UCSD-AML1 (cell line): Measurements from ENCODE around the gene CUEDC2.

ENCODE experiments used
- DNase-seq: peaks from one replicate; lab custom pipeline; 2025; ENCODE audit not compliant: unreplicated experiment; lab: John Stamatoyannopoulos, UW

CUEDC2 gene

DNA sequence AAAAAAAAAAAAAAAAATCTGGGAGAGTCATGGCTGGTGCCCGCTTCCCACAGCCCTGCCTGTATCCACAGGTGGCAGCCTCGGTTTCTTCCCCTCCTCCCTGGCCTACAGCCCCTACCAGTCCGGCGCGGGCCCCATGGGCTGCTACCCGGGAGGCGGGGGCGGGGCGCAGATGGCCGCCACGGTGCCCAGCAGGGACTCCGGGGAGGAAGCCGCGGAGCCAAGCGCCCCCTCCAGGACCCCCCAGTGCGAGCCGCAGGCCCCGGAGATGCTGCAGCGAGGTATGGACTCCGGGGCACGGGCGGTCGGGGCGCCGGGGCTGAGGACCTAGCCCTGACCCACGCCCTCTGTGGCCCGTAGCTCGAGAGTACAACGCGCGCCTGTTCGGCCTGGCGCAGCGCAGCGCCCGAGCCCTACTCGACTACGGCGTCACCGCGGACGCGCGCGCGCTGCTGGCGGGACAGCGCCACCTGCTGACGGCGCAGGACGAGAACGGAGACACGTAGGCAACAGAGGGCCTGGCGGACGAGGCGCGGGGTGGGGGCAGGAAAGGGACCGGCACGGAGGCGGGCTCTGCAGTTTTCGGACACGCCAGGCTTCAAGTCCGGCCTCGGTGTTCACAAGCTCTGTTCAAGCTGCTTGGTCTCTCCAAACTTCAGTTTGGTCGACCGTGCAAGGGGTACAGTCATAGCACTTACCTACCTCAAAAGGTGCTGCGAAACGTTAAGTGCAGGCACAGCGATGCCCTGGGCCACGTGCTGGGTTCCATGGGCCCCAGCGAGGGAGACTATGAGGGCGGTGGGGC lies 33.0 kb downstream of the CUEDC2 start:
- DNase-seq = peak; percentile 88

DNA sequence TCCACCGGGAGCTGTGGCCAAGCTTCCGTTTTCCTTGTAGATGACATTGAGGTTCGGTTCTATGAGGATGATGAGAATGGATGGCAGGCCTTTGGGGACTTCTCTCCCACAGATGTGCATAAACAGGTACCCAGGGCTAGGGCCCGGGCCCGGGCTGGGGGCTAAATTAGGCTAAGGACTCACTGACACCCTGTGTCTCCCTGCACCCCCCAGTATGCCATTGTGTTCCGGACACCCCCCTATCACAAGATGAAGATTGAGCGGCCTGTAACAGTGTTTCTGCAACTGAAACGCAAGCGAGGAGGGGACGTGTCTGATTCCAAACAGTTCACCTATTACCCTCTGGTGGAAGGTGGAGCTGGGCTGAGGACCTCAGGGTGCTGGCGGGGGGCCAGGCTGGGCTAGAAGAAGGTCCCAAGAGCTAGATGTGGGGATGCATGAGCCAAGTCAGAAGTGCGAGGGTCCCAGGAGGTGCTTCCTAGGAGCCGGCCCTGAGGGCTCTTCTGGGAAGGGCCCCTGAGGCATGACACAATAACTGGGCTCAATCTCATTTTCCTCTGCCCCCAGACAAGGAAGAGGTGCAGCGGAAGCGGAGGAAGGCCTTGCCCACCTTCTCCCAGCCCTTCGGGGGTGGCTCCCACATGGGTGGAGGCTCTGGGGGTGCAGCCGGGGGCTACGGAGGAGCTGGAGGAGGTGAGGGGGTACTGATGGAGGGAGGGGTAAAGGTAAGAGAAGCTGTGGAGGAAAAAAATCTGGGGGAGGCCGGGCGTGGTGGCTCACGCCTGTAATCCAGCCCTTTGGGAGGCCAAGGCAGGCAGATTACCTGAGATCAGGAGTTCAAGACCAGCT lies 34.0 kb downstream of the CUEDC2 start:
- DNase-seq = no peak

DNA sequence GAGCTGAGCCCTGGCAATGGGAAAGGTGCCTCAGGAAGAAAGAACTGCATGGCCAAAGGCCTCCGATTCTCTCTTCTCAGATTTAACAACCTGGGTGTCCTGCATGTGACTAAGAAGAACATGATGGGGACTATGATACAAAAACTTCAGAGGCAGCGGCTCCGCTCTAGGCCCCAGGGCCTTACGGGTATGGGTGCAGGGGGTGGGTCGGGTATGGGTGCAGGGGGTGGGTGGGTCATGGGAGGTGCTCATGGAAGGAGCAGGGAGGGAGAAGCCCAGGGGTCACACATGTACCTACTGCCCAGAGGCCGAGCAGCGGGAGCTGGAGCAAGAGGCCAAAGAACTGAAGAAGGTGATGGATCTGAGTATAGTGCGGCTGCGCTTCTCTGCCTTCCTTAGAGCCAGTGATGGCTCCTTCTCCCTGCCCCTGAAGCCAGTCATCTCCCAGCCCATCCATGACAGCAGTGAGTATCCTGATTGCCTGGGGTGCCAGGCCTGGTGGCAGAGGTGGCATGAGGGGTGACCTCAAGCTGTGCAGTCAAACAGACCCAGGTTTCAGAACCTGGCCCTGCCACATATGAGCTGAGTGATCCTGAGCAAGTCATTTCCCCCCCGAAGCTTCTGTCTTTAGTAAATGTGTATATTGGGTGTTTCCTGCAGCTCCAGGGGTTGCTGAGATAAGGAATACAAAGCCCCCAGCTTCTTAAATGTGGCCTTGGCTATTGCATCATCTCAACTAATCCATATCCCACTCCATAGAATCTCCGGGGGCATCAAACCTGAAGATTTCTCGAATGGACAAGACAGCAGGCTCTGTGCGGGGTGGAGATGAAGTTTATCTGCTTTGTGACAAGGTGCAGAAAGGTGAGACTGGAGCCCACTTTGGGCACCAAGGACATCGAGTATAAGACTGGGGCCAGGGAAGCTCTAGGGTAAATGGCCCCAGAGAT lies 34.9 kb downstream of the CUEDC2 start:
- no peak for DNase-seq

DNA sequence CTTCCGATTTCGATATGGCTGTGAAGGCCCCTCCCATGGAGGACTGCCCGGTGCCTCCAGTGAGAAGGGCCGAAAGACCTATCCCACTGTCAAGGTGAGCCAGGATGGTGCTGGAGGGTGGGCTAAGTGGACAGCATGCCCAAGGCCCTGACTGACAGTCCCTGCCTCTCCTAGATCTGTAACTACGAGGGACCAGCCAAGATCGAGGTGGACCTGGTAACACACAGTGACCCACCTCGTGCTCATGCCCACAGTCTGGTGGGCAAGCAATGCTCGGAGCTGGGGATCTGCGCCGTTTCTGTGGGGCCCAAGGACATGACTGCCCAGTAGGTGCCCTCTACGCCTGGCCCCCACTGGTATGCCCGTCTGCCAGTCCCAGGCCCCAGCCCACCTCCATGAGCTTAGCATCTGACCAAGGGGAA lies 35.6 kb downstream of the CUEDC2 start:
- no peak for DNase-seq

DNA sequence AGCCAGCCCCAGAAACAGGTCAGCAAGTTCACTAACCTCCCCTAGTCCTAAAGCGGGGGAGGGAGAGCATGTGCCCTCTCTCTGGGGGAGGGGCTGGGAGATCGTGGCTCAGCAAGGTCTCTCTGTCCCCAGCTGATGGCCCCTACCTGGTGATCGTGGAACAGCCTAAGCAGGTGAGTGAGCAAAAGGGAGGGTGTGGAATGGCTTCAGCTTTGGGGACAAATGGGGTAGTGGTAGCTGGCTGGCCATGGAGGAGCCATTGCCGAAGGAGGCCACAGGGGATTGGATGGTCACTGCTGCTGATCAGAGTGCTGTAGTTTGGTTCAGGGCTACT lies 36.1 kb downstream of the CUEDC2 start:
- DNase-seq = no peak

DNA sequence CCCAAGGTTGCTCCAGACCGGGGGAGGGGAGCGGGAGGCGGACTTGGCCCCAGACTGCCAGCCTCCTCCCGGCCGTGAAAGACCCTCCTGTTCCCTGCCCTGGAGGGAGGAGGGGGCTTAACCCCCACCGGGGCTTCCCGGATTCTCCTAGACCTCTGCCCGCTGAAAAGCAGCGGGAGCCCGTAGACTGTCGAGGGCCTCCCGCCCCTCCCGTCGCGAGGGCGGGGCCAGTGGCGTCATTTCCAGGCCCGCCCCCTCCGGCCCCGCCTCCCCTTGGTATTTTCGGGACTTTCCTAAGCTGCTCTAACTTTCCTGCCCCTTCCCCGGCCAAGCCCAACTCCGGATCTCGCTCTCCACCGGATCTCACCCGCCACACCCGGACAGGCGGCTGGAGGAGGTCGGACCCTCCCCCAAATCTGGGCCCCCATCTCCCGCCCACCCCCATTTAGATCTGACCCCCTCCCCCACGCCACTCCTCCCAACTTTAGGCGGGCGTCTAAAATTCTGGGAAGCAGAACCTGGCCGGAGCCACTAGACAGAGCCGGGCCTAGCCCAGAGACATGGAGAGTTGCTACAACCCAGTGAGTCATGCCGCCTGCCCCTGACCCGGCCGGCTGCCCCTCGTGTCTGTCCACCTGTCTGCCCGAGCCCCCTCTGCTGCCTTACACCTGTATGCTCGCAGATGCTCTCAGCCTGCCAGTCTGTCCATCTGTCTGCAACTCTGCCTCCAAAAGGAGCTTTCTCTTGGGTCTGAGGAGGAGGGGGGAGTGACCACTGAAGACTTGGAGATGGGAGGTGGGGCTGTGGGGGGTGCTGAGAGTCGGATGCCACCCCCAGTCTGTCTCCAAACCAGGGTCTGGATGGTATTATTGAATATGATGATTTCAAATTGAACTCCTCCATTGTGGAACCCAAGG lies 36.7 kb downstream of the CUEDC2 start, which contains the start of gene NFKB2:
Gene NFKB2, plus strand, starts transcription at position 306 of the 917 bp plus-strand sequence. Its CDS starts 255 bp downstream, at position 561.
- peak; percentile 92 for DNase-seq

DNA sequence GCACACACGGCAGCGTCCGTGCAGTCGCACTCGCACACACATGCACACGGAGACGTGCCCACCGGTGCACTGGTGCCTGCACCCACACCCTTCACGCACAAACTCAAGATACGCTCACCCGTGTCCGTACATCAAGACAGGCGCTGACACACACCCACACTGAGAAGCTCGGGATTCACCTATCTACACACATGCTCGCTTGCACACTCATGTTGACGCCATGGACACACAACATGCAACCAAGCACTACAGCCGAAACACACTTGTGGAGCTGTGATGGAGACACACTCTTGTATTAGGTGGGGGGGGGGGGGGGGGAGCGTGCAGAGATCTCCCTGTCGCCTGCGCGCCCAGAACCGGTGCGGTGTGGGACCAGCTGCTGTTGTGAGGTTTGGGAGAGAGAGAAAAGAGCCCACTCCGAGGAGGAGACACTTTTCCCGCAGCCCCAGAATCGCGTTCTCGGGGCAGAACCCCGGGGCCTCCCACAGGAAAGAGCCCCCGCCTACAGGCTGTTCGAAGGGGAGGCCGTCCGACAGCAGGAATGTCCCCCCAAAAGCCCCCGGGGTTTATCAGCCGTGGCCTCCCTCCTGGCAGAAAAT lies 37.5 kb downstream of the CUEDC2 start:
- no peak for DNase-seq

DNA sequence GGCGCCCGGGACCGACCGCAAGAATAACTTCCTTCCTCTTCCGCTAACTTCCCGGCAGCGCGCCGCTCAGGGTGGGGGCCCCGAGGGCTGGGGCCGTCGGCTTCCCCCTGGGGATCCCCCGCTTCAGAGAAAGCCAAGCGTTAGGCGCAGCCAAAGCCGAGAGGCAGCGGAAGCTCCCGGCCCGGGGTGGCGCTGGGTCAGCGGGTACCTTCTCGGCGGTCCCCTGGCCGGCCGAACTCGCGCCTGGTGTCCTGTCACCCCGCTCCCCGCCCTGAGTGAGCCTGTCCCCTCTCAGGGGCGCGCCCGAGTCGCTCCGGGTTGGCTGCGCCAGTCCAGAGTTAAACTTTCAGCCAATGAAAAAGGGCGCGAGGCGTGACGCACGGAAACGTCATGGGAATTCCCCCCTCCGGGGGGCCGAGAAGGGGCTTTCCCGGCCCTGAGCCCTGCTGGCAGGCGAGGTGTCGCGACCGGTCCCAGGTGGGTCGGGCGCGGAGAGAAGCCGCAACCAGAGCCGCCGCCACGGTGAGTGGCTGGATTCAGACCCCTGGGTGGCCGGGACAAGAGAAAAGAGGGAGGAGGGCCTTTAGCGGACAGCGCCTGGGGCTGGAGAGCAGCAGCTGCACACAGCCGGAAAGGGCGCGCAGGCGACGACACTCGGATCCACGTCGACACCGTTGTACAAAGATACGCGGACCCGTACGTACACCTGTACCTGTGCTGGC lies 38.1 kb downstream of the CUEDC2 start:
- DNase-seq = peak; percentile 95

DNA sequence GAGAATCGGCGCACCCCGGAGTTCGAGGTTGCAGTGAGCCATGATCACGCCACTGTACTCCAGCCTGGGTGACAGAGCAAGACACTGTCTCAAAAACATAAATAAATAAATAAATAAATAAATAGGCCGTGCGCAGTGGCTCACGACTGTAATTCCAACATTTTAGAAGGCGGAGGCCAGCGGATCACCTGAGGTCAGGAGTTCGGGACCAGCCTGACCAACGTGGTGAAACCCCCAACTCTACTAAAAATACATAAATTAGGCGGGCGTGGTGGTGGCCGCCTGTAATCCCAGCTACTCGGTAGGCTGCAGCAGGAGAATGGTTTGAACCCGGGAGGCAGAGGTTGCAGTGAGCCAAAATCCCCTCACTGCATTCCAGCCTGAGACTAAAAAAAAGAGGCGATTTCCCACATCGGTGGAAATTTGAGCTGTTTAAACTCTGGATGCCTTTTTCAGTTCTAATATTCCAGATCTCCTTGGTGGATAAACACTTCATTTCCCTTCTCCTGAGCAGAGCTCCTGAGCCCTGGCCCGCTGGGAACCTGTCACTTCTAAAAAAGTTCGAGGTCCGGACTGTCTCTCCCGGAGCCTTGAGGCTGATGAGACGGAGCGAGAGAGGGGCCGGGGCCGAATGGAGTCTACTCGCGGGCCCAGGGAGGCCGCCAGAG lies 38.8 kb downstream of the CUEDC2 start:
- DNase-seq = no peak

DNA sequence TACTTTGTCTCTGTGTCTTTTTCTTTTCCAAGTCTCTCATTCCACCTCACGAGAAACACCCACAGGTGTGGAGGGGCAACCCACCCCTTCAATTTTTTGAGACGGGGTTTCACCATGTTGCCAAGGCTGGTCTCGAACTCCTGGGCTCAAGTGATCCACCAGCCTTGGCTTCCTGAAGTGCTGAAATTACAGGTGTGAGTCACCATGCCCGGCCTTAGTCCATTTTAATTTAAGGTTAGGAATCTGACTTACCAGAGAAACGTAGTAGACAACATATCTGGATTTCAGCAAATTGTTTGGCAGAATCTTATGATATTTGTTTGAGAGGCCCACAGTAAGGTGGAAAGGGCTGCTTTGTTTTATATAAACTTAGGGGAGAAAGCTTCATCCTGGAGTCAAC lies 40.1 kb downstream of the CUEDC2 start:
- DNase-seq = no peak

DNA sequence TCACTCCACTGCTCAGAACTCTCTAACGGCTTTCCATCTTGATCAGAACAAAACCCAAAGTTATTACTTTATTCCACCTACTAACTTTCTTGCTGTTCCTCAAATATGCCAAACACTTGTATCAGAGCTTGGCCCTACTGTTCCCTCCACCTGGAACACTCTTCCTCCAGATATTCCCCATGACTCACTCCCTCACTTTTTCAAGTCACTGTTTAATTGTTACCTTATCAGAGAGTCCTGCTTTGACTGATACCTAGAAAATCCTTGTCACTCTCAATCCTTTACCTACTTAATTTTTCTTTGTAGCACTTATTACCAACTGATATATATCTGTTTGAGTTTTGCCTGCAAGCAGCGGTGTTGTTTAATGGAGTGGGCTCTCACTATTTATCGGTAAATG lies 42.5 kb downstream of the CUEDC2 start:
- no peak for DNase-seq

DNA sequence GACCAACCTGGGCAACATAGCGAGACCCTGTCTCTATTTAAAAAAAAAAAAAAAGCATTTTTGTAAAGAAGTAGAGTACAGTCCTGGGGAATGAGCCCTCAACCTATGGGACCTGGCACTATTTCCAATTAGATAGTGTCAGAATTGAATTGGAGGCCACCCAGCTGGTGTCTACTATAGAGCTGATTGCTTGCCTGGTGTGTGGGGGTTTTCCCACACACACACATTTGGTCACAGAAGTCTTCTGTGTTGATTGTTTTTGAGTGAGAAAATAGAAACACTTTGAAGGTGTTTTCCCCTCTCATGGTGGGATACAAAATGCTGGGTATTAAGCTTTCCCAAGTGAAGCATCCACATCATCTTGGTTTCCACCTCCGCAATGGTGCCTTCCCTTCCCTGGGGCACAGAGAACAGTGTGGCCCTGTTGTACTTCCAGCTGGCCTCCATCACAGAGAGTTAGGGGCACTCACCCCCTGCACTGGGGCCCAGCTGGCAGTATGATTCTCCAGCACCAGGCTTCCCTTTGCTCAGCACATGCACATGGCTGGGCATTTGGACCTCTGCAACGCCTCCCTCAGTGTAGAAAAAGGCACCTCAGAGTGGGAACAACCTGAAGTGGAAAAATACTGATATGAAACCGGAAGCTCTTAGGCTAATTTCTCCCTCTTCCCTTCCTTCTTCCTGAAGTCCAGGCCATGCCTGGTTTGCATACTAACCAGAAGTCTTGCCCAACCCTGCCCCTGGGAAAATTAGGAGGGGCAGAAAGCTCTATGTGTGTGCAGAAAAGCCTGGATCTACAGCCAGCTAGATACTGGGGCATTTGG lies 47.6 kb downstream of the CUEDC2 start:
- DNase-seq = peak; percentile 21

DNA sequence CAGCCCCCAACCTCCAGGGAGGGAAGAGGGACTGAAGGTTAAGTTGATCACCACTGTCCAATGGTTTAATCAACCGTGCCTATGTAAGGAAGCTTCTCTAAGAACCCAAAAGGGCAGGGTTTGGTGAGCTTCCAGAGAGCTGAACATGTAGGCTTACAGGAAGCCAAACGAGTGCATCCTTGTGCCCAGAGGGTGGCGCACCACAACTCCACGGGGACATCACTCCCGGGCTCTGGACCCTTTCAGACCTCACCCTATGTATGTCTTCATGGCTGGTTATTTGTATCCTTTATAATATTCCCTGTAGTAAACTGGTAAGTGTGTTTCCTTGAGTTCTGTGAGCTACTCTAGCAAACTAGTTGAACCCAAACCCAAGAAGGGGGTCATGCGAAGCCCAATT lies 48.3 kb downstream of the CUEDC2 start:
- peak; percentile 33 for DNase-seq

DNA sequence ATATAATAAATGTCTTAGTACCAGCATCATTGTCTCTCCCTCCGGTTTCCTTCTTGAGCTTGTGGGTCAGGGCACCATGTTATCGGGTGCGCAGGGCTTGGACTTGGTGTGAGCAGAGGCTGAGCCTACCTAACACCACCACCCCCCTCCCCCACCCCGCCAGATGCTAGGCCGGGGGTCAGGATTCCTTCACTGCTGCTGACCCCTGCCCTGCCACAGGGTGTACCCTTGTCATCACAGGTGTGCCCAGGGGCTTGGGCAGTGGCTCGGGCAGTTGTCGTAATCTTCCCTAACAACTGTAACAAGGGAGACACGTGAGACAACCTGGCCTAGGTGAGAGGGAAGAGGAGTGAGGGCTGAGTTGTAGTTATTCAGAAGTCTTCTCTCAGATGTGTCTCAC lies 49.5 kb downstream of the CUEDC2 start:
- no peak for DNase-seq

DNA sequence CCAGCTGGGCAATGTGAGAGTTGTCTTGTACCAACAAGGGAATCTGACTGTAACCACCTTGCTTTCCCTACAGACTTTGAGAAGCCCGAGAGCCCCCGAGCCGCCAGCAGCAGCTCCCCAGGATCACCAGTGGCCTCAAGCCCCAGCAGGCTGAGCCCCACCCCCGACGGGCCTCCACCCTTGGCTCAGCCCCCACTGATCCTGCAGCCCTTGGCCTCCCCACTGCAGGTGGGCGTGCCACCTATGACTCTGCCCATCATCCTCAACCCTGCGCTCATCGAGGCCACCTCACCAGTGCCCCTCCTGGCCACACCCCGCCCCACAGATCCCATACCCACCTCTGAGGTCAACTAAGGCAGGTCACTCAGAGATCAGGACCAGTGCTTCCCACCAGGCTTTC lies 50.4 kb downstream of the CUEDC2 start:
- no peak for DNase-seq

DNA sequence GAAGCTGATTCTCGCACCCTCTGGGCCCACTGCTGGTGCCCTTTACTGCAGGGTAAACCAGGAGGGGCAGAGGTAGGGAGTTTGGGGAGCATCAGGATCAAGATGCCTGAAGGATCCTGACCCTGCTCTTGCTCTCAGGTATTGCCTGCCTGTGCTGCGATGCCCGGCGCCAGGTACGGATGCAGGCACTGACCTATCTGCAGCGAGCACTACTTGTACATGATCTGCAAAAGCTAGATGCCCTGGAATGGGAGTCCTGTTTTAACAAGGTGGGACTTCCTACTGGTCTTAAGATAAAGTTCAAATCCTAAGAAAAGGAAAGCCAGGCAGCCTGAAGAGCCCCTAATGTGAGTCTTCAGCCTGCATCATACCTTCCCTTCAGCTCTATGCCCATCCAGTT lies 53.0 kb downstream of the CUEDC2 start:
- DNase-seq = no peak

DNA sequence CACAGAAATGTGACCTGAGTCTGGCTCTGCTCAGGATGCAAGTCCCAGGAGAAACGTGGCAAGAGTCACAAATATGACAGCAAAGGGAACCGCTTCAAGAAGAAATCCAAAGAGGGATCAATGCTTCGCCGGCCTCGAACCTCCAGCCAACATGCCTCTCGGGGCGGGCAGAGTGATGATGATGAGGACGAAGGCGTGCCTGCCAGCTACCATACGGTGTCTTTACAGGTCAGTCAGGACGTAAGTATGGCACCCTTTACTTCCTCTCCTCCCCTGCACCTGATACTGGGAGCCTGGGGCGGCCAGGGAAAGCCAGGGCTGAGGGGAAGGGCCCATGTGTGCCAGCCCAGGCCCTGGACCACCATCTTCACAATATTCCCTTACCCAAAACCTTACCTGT lies 55.5 kb downstream of the CUEDC2 start:
- DNase-seq = no peak

DNA sequence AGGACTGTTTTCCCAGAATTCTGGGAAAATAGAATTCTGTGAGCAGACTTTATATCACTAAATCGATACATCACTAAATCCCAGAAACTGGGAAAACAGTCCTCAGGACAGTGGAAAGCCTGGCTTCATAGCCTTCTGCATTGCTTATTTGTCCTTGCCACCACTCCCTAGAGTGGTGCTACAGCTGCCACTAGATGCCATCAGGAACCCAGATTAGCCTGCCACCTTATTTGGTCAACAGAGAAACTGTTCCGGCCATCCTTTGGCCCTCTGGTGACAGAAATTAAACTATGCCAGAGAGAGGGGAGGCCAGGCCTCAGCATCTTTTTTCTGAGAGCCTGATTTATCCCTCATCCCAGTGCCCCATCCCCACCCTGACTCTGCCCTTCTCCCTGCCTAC lies 56.5 kb downstream of the CUEDC2 start:
- DNase-seq = no peak
